GM12872 (cell line): ENCODE measurements around the gene SLC51A.

Source experiments
- TF ChIP-seq, protein P1 (sequence below): IDR thresholded peaks from 3 replicates; pipeline ENCODE4 v1.5.1; 2011; ENCODE audit warnings: low read depth, mild to moderate bottlenecking, low read length, moderate library complexity; ENCODE audit not compliant: insufficient read depth

Gene SLC51A

DNA sequence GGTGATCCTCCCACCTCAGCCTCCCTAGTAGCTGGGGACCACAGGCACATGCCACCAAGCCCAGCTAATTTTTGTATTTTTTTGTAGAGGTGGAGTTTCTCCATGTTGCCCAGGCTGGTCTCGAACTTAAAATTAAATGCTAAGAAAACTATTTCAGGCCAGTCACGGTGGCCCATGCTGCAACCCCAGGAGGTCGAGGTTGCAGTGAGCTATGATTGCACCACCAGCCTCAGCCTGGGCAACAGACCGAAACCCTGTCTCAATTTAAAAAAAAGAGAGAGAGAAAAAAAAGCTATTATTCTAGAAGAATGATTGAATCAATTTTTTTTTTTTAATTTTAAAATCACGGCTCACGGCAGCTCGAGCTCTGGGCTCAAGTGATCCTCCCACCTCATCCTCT is 4.7 kb downstream of the SLC51A start:
- TF ChIP-seq, protein P1, sequence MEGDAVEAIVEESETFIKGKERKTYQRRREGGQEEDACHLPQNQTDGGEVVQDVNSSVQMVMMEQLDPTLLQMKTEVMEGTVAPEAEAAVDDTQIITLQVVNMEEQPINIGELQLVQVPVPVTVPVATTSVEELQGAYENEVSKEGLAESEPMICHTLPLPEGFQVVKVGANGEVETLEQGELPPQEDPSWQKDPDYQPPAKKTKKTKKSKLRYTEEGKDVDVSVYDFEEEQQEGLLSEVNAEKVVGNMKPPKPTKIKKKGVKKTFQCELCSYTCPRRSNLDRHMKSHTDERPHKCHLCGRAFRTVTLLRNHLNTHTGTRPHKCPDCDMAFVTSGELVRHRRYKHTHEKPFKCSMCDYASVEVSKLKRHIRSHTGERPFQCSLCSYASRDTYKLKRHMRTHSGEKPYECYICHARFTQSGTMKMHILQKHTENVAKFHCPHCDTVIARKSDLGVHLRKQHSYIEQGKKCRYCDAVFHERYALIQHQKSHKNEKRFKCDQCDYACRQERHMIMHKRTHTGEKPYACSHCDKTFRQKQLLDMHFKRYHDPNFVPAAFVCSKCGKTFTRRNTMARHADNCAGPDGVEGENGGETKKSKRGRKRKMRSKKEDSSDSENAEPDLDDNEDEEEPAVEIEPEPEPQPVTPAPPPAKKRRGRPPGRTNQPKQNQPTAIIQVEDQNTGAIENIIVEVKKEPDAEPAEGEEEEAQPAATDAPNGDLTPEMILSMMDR = no peak

DNA sequence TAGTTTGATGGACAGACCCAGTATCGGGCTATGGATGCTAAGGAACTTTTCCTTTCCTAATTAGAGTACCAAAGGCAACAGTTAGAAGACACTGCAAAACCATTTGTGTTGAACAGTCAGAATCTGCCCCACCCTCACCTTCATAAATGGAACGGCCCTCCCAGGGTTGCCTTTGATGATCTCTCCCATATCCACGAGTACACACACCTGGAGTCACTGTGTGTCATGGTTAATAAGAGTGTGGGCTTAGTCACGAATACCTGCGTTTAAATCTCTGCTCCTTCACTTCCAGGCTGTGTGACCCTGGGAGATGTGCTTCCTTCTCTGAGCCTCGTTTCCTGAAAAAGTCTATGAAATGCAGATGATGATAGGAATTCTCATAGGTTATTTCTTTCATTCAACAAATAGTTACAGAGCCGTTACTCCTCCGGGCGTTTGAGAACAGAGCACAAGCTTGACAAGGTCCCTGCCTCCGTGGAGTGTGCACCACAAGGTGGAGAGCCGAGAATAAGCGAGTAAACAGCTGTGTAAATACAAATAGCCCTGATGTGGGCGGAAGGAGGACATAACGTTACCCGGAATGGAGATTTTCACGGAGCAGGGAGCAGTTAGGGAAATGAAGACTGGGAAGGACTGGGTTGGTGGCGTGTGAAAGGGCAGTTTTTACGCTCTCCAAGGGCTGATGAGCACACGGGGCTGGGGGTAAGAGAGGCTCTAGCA is 6.7 kb downstream of the SLC51A start:
- TF ChIP-seq, protein P1 = no peak

DNA sequence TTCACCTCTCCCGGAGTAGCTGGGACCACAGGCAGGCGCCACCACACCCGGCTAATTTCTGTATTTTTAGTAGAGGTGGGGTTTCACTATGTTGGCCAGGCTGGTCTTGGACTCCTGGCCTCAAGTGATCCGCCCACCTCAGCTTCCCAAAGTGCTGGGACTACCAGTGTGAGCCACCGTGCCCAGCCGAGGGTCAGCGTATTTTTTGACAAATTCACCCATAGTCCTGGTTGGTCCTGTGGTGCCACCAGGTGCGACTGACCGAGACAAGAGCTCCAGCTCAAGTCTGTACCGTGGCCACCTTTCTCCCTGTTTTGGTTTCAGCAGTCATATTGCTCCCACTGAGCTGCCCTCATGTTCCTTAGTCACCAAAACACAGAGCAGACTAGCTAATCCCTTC is 8.8 kb downstream of the SLC51A start:
- TF ChIP-seq, protein P1 = no peak

DNA sequence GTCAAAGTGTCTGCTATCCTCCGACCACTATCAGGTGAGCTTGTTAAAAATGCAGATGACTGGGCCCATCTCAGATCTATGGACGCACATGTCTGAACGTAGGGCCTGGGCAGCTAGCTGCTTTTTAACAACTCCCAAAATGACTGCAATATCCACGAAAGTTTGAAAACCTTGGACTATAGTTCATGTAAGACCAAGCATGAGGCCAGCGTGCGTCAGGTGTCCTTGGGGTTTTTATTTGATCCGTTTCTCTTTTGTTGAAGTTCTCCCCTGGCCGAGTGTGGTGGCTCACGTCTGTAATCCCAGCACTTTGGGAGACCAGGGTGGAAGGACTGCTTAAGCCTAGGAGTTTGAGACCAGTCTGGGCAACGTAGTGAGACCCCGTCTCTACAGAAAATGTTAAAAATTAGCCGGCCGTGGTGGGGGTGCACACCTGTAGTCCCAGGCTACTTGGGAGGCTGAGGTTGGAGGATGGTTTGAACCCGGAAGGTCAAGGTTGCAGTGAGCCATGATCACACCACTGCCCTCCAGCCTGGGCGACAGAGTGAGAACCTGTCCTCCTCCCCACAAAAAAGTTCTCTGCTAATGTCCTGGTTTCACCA is 9.5 kb downstream of the SLC51A start:
- TF ChIP-seq, protein P1 = no peak

DNA sequence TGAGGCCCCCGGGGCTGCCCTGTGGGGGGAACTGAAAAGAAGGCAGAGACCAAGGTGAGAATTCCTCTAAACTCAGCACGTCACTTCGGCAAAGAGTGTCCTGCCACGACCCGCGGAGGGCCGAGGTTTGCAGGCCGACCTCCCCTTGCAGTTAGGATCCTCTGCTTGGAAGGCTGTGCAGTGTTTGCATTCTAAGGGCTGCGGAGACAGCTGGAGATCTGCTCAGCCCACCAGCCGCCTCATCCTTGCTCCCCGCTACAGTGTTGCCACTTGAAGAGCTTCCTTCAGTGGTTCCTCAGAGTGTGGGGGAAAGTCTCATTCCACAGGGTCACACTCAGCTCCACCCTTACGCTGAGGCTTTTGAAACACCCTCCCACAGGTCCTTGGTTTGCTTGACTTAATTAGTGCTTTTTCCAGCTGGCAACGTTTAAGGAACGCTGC is 10.8 kb downstream of the SLC51A start:
- TF ChIP-seq, protein P1 = no peak

DNA sequence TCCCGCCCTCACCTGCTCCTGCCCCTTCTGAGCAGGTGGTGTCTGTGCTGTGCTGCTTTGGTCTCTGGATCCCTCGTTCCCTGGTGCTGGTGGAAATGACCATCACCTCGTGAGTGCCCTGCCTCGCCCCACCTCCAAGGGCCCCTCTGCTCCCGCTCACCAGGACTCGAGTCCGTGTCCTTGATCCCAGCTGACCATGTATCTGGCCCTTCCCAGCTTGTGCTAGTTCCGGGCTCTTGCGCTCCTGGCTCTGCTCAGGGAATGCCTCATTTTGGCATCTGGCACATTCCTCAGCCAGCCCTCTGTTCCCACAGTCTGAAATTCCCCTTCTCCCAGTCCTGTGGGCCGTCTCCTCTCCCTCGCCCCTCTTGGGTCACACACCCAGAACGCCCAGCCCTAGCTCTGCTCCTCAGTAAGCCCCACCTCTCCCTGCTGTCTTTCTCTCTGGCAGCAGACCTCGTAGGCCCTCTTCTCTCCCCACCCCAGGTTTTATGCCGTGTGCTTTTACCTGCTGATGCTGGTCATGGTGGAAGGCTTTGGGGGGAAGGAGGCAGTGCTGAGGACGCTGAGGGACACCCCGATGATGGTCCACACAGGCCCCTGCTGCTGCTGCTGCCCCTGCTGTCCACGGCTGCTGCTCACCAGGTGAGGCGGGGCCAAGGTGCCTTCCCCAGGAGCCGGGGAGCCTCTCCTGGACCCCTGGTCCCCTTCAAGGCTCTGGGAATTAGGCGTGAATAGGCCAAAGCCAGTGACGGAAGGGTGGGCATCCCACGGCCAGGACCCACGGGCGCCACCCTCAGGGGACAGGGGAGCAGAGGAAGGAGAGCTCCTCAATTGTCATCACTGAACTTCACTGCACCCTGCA is 11.5 kb downstream of the SLC51A start:
- TF ChIP-seq, protein P1 = no peak

DNA sequence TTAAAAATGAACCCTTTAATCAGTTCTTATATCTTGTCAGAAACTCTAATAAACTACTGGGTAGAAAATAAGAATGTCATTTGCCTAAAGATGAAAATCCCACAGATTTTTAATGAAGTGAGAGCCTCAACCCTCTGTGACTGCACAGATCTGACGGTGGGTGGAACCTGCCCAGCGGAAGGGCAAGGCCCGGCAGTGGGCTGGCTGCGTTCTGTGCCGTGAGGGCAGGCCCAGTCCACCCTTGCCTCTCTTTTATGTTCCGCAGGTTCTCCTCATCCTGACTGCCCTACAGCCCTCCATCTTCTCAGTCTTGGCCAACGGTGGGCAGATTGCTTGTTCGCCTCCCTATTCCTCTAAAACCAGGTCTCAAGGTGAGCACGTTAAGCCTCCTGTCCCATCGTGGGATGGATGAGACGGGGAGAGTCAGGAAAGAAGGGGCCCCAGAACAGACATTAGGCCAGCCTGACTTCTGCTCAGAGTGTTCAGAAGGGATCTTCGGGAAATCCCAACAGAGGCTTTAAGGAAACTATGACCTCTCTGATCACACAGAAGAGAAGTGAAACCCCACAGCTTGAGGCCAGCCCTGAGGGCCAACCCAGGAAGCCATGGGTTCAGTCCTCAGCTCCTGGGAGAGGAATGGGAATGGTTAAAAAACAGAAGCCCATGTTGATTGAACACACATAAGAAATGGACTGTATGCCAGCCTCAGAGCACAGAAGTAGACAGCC is 16.0 kb downstream of the SLC51A start:
- TF ChIP-seq, protein P1 = no peak
